Ishikawa (cell line): Measurements from ENCODE around the gene SLC2A4.

Source experiments
- CEBPB ChIP-seq: IDR thresholded peaks from 2 replicates; pipeline ENCODE4 v1.6.1; 2012
- CREB1 ChIP-seq: IDR thresholded peaks from 2 replicates; pipeline ENCODE4 v1.6.1; 2012; ENCODE audit warnings: low read depth
- EGR1 ChIP-seq: IDR thresholded peaks from 2 replicates; pipeline ENCODE4 v1.6.1; 2012
- EP300 ChIP-seq: IDR thresholded peaks from 2 replicates; pipeline ENCODE4 v1.6.1; 2012; ENCODE audit warnings: borderline replicate concordance
- FOXM1 ChIP-seq: IDR thresholded peaks from 2 replicates; pipeline ENCODE4 v1.6.1; 2012; ENCODE audit warnings: low read depth, borderline replicate concordance
- NFIC ChIP-seq: IDR thresholded peaks from 2 replicates; pipeline ENCODE4 v1.6.1; 2012
- RAD21 ChIP-seq: IDR thresholded peaks from 2 replicates; pipeline ENCODE4 v1.6.1; 2012; ENCODE audit warnings: low read depth
- TAF1 ChIP-seq: IDR thresholded peaks from 2 replicates; pipeline ENCODE4 v1.6.1; 2012; ENCODE audit warnings: low read depth, mild to moderate bottlenecking
- TCF12 ChIP-seq: IDR thresholded peaks from 2 replicates; pipeline ENCODE4 v1.6.1; 2012; ENCODE audit warnings: low read depth
- TEAD4 ChIP-seq: IDR thresholded peaks from 2 replicates; pipeline ENCODE4 v1.6.1; 2012
- YY1 ChIP-seq: IDR thresholded peaks from 2 replicates; pipeline ENCODE4 v1.6.1; 2012; ENCODE audit warnings: low read depth
- ZBTB7A ChIP-seq: IDR thresholded peaks from 2 replicates; pipeline ENCODE4 v1.6.1; 2012; ENCODE audit warnings: low read depth
- TF ChIP-seq, protein P1 (sequence below): IDR thresholded peaks from 2 replicates; pipeline ENCODE4 v1.6.1; 2012
- TF ChIP-seq, protein P2 (sequence below): IDR thresholded peaks from 2 replicates; pipeline ENCODE4 v1.6.1; 2012
- TF ChIP-seq, protein P3 (sequence below): IDR thresholded peaks from 2 replicates; pipeline ENCODE4 v1.6.1; 2012; ENCODE audit warnings: low read depth, mild to moderate bottlenecking

The SLC2A4 gene

DNA sequence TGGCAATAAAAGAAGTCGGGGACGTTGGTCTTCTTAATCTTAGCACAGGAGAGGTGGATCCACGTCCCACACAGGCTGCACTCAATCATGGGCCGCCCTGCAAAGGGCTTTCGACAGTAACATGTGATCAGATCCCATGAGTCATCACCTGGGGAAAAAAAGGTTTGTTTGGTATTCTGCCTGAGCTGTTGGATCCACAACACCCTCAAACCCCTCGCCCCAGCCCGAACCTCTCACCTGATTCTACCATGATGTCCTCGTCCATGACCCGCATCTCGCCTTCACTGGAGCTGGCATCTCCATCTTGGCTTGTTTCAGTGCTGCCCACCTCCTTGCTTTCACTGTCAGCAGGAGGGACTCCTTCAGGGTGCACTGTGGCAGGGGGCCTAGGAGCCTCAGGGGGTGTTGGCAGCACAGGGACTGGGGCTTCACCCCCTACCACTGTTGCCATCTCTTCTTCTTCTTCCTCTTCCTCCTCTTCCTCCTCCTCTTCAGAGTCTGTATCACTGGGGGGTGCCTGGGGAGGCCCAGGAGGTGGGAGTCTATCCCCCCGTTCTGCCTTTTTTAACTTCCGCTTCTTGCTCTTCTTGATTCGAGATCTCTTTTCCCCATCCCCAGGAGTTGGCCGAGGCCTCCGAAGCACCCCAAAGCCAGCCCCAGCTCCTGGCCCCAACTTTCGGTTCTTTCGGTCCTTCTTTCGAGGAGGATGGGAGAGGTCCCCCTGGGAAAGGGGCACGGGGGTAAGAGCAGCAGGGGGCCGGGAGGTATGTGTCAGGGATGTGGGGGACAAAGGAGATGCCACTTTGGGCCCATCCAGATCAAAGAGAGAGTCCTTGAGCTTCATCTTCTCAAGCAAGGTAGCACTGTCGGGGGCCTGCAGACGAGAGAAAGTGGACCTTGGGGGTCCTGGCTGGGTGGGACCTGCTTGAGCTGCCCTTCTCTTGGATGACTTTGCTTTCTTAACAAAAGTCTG, 45.5 kb upstream of the SLC2A4 start:
- TF ChIP-seq ZBTB7A, result no peak

DNA sequence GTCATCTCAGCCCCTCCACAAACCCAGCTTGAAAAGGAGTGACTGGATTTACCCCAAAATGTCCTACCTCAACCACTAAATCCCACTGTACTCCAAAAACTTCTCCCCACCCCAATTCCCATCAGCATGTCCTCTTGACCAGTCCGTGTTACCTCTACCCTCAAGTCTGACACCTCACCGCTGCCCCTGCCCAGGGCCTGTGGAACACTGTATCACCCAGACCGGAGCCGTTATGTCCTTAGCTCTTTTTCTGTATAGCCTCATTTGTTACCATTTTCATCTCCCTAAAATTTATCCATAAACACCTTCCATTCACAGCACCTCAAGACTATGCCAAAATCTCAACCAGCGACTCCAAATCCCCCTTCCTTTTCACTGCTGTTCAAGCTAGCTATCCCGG, 44.7 kb upstream of the SLC2A4 start:
- TF ChIP-seq TEAD4 (no peak), EP300 (no peak), EGR1 (no peak), YY1 (no peak)
- TF ChIP-seq, protein P1, sequence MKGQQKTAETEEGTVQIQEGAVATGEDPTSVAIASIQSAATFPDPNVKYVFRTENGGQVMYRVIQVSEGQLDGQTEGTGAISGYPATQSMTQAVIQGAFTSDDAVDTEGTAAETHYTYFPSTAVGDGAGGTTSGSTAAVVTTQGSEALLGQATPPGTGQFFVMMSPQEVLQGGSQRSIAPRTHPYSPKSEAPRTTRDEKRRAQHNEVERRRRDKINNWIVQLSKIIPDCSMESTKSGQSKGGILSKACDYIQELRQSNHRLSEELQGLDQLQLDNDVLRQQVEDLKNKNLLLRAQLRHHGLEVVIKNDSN, result no peak
- TF ChIP-seq, protein P2, sequence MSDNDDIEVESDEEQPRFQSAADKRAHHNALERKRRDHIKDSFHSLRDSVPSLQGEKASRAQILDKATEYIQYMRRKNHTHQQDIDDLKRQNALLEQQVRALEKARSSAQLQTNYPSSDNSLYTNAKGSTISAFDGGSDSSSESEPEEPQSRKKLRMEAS, result no peak

DNA sequence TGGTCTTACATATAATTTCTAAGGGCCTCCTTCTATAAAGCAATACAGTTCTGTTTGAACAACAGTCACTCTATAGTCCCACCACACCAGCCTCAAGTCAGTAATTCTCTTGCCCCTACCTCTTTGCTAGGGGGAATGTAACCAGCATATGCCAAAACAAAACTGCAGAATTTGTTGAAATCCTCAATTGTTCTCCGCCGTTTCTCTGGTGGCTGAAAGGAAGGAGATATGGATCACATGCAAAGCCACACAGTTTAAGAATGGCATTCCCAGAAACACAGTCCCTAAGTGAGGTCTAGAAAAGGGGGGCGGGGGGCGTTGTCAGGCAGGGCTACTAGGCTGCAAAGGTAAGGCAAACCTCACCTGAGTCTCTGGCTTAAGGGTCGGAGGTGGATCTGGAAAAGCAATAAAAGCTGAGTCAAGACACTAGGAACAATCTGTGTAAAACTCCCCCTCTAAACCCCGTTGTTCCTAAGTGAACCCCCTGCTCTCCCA, 44.2 kb upstream of the SLC2A4 start:
- no peak for TF ChIP-seq NFIC
- no peak for TF ChIP-seq CEBPB

DNA sequence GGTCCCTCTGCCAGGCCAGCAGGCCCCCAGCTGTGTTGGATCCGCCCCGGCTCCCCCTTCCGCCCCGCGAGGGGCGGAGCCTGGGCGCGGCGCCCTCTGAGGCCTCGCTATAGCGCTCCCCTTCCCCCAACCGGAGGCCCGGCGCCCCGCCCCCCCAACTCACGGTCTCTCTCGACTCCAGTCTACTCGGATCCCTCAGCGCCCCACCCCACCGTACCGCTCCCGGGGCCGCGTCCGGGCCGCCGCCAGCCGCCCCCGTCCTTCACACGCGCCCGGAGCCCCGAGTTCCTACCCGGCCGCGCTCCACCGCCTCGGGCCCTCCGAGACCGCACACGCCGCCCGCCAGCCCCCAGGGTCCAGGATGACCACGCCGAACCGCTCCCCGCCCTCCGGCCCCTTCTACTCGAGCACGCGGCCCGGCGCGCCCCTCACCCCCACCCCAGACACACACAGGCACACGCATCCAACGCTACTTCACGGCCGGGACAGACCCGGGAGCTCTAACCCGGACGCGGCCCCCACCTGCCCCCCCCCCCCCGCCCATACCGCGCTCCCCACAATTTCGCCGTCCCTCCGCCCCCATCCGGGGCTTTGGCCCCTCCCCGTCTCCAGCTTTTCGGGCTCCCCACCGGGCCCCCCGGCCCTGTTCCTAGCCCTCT, 43.6 kb upstream of the SLC2A4 start:
- TF ChIP-seq, protein P3, sequence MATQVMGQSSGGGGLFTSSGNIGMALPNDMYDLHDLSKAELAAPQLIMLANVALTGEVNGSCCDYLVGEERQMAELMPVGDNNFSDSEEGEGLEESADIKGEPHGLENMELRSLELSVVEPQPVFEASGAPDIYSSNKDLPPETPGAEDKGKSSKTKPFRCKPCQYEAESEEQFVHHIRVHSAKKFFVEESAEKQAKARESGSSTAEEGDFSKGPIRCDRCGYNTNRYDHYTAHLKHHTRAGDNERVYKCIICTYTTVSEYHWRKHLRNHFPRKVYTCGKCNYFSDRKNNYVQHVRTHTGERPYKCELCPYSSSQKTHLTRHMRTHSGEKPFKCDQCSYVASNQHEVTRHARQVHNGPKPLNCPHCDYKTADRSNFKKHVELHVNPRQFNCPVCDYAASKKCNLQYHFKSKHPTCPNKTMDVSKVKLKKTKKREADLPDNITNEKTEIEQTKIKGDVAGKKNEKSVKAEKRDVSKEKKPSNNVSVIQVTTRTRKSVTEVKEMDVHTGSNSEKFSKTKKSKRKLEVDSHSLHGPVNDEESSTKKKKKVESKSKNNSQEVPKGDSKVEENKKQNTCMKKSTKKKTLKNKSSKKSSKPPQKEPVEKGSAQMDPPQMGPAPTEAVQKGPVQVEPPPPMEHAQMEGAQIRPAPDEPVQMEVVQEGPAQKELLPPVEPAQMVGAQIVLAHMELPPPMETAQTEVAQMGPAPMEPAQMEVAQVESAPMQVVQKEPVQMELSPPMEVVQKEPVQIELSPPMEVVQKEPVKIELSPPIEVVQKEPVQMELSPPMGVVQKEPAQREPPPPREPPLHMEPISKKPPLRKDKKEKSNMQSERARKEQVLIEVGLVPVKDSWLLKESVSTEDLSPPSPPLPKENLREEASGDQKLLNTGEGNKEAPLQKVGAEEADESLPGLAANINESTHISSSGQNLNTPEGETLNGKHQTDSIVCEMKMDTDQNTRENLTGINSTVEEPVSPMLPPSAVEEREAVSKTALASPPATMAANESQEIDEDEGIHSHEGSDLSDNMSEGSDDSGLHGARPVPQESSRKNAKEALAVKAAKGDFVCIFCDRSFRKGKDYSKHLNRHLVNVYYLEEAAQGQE, result no peak
- TF ChIP-seq, protein P1, result no peak
- TF ChIP-seq RAD21, result no peak
- no peak for TF ChIP-seq YY1
- TF ChIP-seq EP300, result no peak
- peak; percentile 75 for TF ChIP-seq ZBTB7A
- TF ChIP-seq, protein P2, result peak; percentile 61
- TF ChIP-seq EGR1, result no peak
- peak; percentile 46 for TF ChIP-seq TCF12
- peak; percentile 64 for TF ChIP-seq TAF1
- TF ChIP-seq CREB1, result no peak
- no peak for TF ChIP-seq CEBPB
- TF ChIP-seq FOXM1, result no peak

DNA sequence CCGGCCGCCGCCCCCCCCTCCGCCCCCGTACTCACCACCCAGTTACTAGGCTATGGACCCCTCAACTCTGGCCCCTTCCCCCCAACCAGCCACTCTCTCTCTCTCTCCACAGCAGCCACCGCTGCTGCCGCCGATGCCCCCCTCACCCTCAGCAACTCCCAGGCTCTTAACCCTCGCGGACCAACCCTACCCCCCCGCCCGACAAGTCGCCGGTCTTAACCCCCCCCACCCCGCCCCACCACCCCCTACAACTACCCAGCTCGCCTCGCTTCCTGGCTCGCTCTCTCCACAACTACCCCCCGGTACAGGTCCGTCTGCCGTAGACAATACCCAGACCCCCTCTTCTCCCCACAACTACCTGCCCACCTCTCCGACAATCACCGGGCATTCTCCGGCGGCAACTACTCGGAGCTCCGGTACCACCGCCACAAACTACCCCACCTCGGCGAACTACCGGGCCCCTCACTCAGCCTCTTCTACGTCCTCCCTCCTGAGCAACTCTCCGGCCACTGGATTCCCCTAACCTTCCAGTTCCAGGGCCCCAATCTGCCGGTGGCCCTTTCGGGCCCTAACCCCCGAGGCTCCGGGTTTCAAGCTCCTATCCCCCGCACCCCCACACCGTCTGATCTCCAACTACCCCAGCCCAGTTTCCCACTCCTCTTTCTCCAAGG, 43.0 kb upstream of the SLC2A4 start:
- no peak for TF ChIP-seq NFIC
- TF ChIP-seq YY1, result no peak
- TF ChIP-seq CREB1, result no peak
- TF ChIP-seq EGR1, result no peak
- no peak for TF ChIP-seq EP300
- TF ChIP-seq, protein P1, result no peak
- no peak; the same call in 1 of the 2 replicates for TF ChIP-seq TAF1
- no peak for TF ChIP-seq TEAD4

DNA sequence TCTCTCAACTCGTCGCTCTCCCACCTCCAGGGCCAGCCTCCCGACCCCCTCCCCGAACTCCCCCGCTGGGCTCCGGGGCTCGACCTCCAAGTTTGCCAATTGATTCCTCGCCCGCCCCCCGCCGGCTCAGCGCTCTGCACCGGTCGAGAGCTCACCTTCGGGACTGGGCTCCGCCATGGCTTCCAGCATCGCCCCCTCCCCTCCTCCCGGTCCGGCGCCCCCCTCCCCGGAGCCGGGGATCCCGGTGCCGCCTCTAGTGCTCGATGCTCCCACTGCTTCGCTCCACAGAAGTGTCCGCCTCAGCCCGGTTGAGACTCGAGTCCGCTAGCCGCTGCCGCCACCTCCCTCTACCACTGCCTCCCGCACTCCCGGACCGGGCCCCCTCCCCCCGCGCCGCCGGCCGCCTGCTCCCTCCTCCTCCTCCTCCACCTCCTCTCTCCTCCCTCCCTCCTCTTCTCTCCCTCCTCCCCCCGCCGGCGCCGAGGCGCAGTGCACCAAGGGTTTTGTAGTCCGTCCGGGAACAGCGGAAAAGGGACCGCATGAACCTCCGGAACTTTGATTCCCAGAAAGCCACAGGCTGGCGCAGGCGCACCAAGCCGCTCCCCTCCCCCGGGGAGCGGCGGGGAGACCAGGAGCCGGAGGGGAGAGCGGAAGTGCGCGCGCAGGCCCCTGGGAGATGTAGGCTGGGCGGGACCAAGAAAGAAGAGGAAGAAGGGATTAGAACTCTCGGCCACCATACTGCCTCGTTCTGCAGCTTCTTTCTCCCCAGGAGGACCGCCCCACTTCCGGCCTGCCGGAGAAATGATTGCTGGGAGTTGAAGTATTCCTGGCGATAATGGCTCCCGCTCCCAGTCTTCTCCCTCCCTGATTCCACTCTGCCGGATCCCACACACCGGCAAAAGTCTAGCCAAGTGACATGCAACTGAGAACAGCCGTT, 42.2 kb upstream of the SLC2A4 start, which contains the start of gene PHF23:
Gene PHF23, minus strand, starts transcription at position 367 of the 937 bp plus-strand sequence. Its CDS starts 178 bp downstream, at position 189.
- TF ChIP-seq CEBPB, result no peak
- no peak; the same call in 1 of the 2 replicates for TF ChIP-seq CREB1
- TF ChIP-seq NFIC, result 0 out of 2 replicates have a peak, but pooled peaks have one; percentile 9
- no peak for TF ChIP-seq RAD21
- peak; percentile 85 for TF ChIP-seq YY1
- TF ChIP-seq FOXM1, result no peak
- TF ChIP-seq, protein P3, result no peak
- TF ChIP-seq EGR1, result peak; percentile 54; the same call in 1 of the 2 replicates
- TF ChIP-seq TEAD4, result no peak
- TF ChIP-seq EP300, result no peak
- TF ChIP-seq, protein P2, result peak; percentile 52; the same call in 1 of the 2 replicates
- TF ChIP-seq ZBTB7A, result peak; percentile 84
- TF ChIP-seq TAF1, result peak; percentile 73
- TF ChIP-seq, protein P1, result peak; percentile 18; the same call in 1 of the 2 replicates
- peak; percentile 73 for TF ChIP-seq TCF12
